OCI-LY1 (cell line): ENCODE measurements around the gene CKAP2.
"Not testable (repeated sequence)": the region's sequence is repeated elsewhere in the genome, so short reads cannot be mapped to it uniquely, and the experiment has no call there.

Source experiments
- H2AFZ ChIP-seq: fragments of 200-600 bp; sonication (generic), shearing (Covaris generic); 2 replicates; pipeline ENCODE4 v1.6.0; 2014; ENCODE audit warnings: antibody characterized with exemption, mild to moderate bottlenecking, low read length
- H3F3A ChIP-seq: fragments of 200-600 bp; sonication (generic), shearing (Covaris generic); 2 replicates; pipeline ENCODE4 v1.6.0; 2014; ENCODE audit warnings: mild to moderate bottlenecking, antibody characterized with exemption, low read length, moderate library complexity; ENCODE audit not compliant: insufficient read depth
- H3K27ac ChIP-seq: fragments of 200-600 bp; sonication (generic); 2 replicates; pipeline ENCODE4 v1.5.1; 2014; ENCODE audit warnings: low read length, mixed run types, mild to moderate bottlenecking, low read depth; ENCODE audit not compliant: poor library complexity, severe bottlenecking
- H3K27me3 ChIP-seq: fragments of 200-600 bp; sonication (generic); 2 replicates; pipeline ENCODE4 v1.6.0; 2014; ENCODE audit warnings: antibody characterized with exemption, mild to moderate bottlenecking, low read length, moderate library complexity; ENCODE audit not compliant: insufficient read depth
- H3K36me3 ChIP-seq: fragments of 200-600 bp; sonication (generic); 2 replicates; pipeline ENCODE4 v1.6.1; 2014; ENCODE audit warnings: mild to moderate bottlenecking, antibody characterized with exemption, low read length, moderate library complexity, mixed read lengths; ENCODE audit not compliant: insufficient read depth
- H3K4me1 ChIP-seq: fragments of 200-600 bp; sonication (generic); 2 replicates; pipeline ENCODE4 v1.5.1; 2014; ENCODE audit warnings: mild to moderate bottlenecking, low read length, moderate library complexity; ENCODE audit not compliant: insufficient read depth, severe bottlenecking
- H3K4me2 ChIP-seq: fragments of 200-600 bp; sonication (generic), shearing (Covaris generic); 2 replicates; pipeline ENCODE4 v1.6.1; 2014; ENCODE audit warnings: low read length
- H3K4me3 ChIP-seq: fragments of 200-600 bp; sonication (generic); 2 replicates; pipeline ENCODE4 v1.5.1; 2014; ENCODE audit warnings: low read length, low read depth, mild to moderate bottlenecking, mixed read lengths; ENCODE audit not compliant: poor library complexity, severe bottlenecking
- H3K79me2 ChIP-seq: fragments of 200-600 bp; shearing (Covaris generic); 2 replicates; pipeline ENCODE4 v1.6.1; 2016; ENCODE audit warnings: mixed run types, low read length, mixed read lengths; ENCODE audit not compliant: insufficient read depth
- H3K9ac ChIP-seq: fragments of 200-600 bp; sonication (generic), shearing (Covaris generic); 2 replicates; pipeline ENCODE4 v1.6.1; 2014; ENCODE audit warnings: mild to moderate bottlenecking, low read length, mixed read lengths
- H3K9me2 ChIP-seq: fragments of 200-600 bp; sonication (generic), shearing (Covaris generic); 2 replicates; pipeline ENCODE4 v1.6.1; 2014; ENCODE audit warnings: low read depth, mild to moderate bottlenecking, low read length, mixed read lengths
- H3K9me3 ChIP-seq: fragments of 200-600 bp; shearing (Covaris generic); 2 replicates; pipeline ENCODE4 v1.6.1; 2014; ENCODE audit warnings: low read length, mixed read lengths
- H4K20me1 ChIP-seq: fragments of 200-600 bp; sonication (generic), shearing (Covaris generic); 2 replicates; pipeline ENCODE4 v1.6.0; 2016; ENCODE audit warnings: mild to moderate bottlenecking, low read length; ENCODE audit not compliant: insufficient read depth

CKAP2 gene

GRCh38 chr13:52510221-52510797 is 55.0 kb downstream of the CKAP2 start:
- not testable (repeated sequence) for H3K36me3 ChIP-seq, H3K79me2 ChIP-seq, H4K20me1 ChIP-seq, H3K27ac ChIP-seq, H3F3A ChIP-seq, H3K9me2 ChIP-seq, H3K4me3 ChIP-seq, H2AFZ ChIP-seq, H3K27me3 ChIP-seq, H3K9me3 ChIP-seq, H3K4me2 ChIP-seq, H3K4me1 ChIP-seq, H3K9ac ChIP-seq

- not testable (repeated sequence) for H3K79me2 ChIP-seq, H3K36me3 ChIP-seq, H3K9me3 ChIP-seq, H3K4me2 ChIP-seq, H3K9me2 ChIP-seq, H3K4me3 ChIP-seq, H4K20me1 ChIP-seq, H3F3A ChIP-seq, H2AFZ ChIP-seq, H3K27me3 ChIP-seq, H3K27ac ChIP-seq, H3K4me1 ChIP-seq, H3K9ac ChIP-seq
Observed at GRCh38 chr13:52511598-52511997, 56.3 kb downstream of the CKAP2 start.

GRCh38 chr13:52513957-52514596 is 58.8 kb downstream of the CKAP2 start:
- H3K9ac ChIP-seq, H3K4me2 ChIP-seq, H3F3A ChIP-seq, H3K79me2 ChIP-seq, H3K27ac ChIP-seq, H3K9me2 ChIP-seq, H3K4me3 ChIP-seq, H3K9me3 ChIP-seq, H3K27me3 ChIP-seq, H2AFZ ChIP-seq, H4K20me1 ChIP-seq, H3K4me1 ChIP-seq, H3K36me3 ChIP-seq: not testable (repeated sequence)

- not testable (repeated sequence) for H3K36me3 ChIP-seq, H3K4me3 ChIP-seq, H3F3A ChIP-seq, H3K27ac ChIP-seq, H3K4me2 ChIP-seq, H3K79me2 ChIP-seq, H3K9me2 ChIP-seq, H4K20me1 ChIP-seq, H3K9ac ChIP-seq, H3K27me3 ChIP-seq, H3K4me1 ChIP-seq, H2AFZ ChIP-seq, H3K9me3 ChIP-seq
Observed at GRCh38 chr13:52523323-52523722, 68.0 kb downstream of the CKAP2 start.
